H9 (cell line): Measurements from ENCODE around the gene CEP250. TPM values are rescaled to one million over a fixed set of nuclear protein-coding genes. Genes with fewer than 3 reads are reported as not detected.

Experiments
- DNase-seq: peaks from one replicate; pipeline ENCODE4 v3.0.0-alpha.2; 2017
- H2AFZ ChIP-seq: one replicate; pipeline ENCODE4 v1.6.1; 2013; ENCODE audit warnings: mild to moderate bottlenecking, low read length, control low read depth, moderate library complexity
- H2AK5ac ChIP-seq: 2 replicates; pipeline ENCODE4 v1.6.1; 2013; ENCODE audit warnings: low read length, control low read depth, mixed read lengths; ENCODE audit not compliant: insufficient read length
- H2BK120ac ChIP-seq: one replicate; pipeline ENCODE4 v1.6.1; 2013; ENCODE audit warnings: low read depth, mild to moderate bottlenecking, low read length, control low read depth, inconsistent platforms; ENCODE audit not compliant: poor library complexity, severe bottlenecking
- H2BK12ac ChIP-seq: 2 replicates; pipeline ENCODE4 v1.6.1; 2013; ENCODE audit warnings: low read length, control low read depth, mixed read lengths, low read depth; ENCODE audit not compliant: insufficient read length
- H2BK15ac ChIP-seq: 2 replicates; pipeline ENCODE4 v1.6.1; 2013; ENCODE audit warnings: low read depth, low read length, control low read depth
- H2BK20ac ChIP-seq: one replicate; pipeline ENCODE4 v1.6.1; 2013; ENCODE audit warnings: low read depth, mild to moderate bottlenecking, low read length, control low read depth, inconsistent platforms; ENCODE audit not compliant: poor library complexity, severe bottlenecking
- H2BK5ac ChIP-seq: 2 replicates; pipeline ENCODE4 v1.6.1; 2013; ENCODE audit warnings: low read length, control low read depth, mixed read lengths; ENCODE audit not compliant: insufficient read length
- H3K14ac ChIP-seq: 2 replicates; pipeline ENCODE4 v1.6.1; 2013; ENCODE audit warnings: low read length, control low read depth; ENCODE audit not compliant: insufficient read depth
- H3K18ac ChIP-seq: 2 replicates; pipeline ENCODE4 v1.6.1; 2013; ENCODE audit warnings: low read depth, mild to moderate bottlenecking, mixed read lengths, low read length, control low read depth; ENCODE audit not compliant: insufficient read length
- H3K23ac ChIP-seq: 2 replicates; pipeline ENCODE4 v1.6.1; 2013; ENCODE audit warnings: low read length, control low read depth, mixed read lengths, low read depth; ENCODE audit not compliant: insufficient read length
- H3K23me2 ChIP-seq: 2 replicates; pipeline ENCODE4 v1.6.1; 2013; ENCODE audit warnings: low read depth, mild to moderate bottlenecking, mixed read lengths, low read length, control low read depth; ENCODE audit not compliant: insufficient read length, poor library complexity, severe bottlenecking
- H3K27ac ChIP-seq: 2 replicates; pipeline ENCODE4 v1.5.1; 2013; ENCODE audit warnings: low read length, control low read depth, mixed read lengths, low read depth; ENCODE audit not compliant: insufficient read length
- H3K27me3 ChIP-seq: 2 replicates; pipeline ENCODE4 v1.6.1; 2013; ENCODE audit warnings: low read length, control low read depth, inconsistent platforms; ENCODE audit not compliant: insufficient read depth
- H3K4ac ChIP-seq: 2 replicates; pipeline ENCODE4 v1.6.1; 2013; ENCODE audit warnings: low read depth, mild to moderate bottlenecking, control low read depth, inconsistent platforms, low read length, moderate library complexity
- H3K4me1 ChIP-seq: 2 replicates; pipeline ENCODE4 v1.6.1; 2013; ENCODE audit warnings: low read length, control low read depth, inconsistent platforms; ENCODE audit not compliant: insufficient read depth
- H3K4me2 ChIP-seq: 2 replicates; pipeline ENCODE4 v1.6.1; 2013; ENCODE audit warnings: low read length, control low read depth, mixed read lengths; ENCODE audit not compliant: insufficient read length, insufficient read depth
- H3K56ac ChIP-seq: 2 replicates; pipeline ENCODE4 v1.6.1; 2013; ENCODE audit warnings: low read depth, mild to moderate bottlenecking, mixed read lengths, low read length, control low read depth; ENCODE audit not compliant: insufficient read length
- H3K79me1 ChIP-seq: 2 replicates; pipeline ENCODE4 v1.6.1; 2013; ENCODE audit warnings: low read depth, mild to moderate bottlenecking, moderate library complexity, low read length, control low read depth, inconsistent platforms; ENCODE audit not compliant: insufficient read depth, poor library complexity, severe bottlenecking
- H3K79me2 ChIP-seq: 2 replicates; pipeline ENCODE4 v1.6.1; 2013; ENCODE audit warnings: low read length, control low read depth, inconsistent platforms; ENCODE audit not compliant: insufficient read depth
- H3K9ac ChIP-seq: 2 replicates; pipeline ENCODE4 v1.6.1; 2013; ENCODE audit warnings: low read length, control low read depth, mixed read lengths; ENCODE audit not compliant: insufficient read length; ENCODE audit errors: extremely low read depth
- H3K9me3 ChIP-seq: one replicate; pipeline ENCODE4 v1.6.1; 2013; ENCODE audit warnings: low read depth, low read length, inconsistent platforms; ENCODE audit not compliant: control insufficient read depth
- H3T11ph ChIP-seq: one replicate; pipeline ENCODE4 v1.6.1; 2013; ENCODE audit warnings: mild to moderate bottlenecking, low read length, control low read depth, inconsistent platforms
- H4K20me1 ChIP-seq: one replicate; pipeline ENCODE4 v1.6.1; 2013; ENCODE audit not compliant: control insufficient read depth, insufficient read length, insufficient read depth
- H4K5ac ChIP-seq: 2 replicates; pipeline ENCODE4 v1.6.1; 2013; ENCODE audit warnings: low read depth, mild to moderate bottlenecking, mixed read lengths, low read length, control low read depth; ENCODE audit not compliant: insufficient read length
- H4K8ac ChIP-seq: replicated peaks from 2 replicates; pipeline ENCODE4 v1.6.1; 2013; ENCODE audit warnings: low read length, control low read depth, mixed read lengths, low read depth; ENCODE audit not compliant: insufficient read length
- H4K91ac ChIP-seq: 2 replicates; pipeline ENCODE4 v1.6.1; 2013; ENCODE audit warnings: low read depth, mild to moderate bottlenecking, moderate library complexity, mixed read lengths, low read length, control low read depth; ENCODE audit not compliant: insufficient read length
- H3K27ac Mint-ChIP-seq, 3 experiments: 2 replicates in 2 of 3; 3 replicates in 1 of 3; pipeline ENCODE4 v1.8.0; 2020 to 2021; ENCODE audit warnings: mixed read lengths in 3 of 3, mild to moderate bottlenecking in 1 of 3, moderate library complexity in 1 of 3
- H3K27me3 Mint-ChIP-seq: 2 replicates; pipeline ENCODE4 v1.8.0; 2021; ENCODE audit warnings: low read depth, mild to moderate bottlenecking, moderate library complexity, mixed read lengths
- H3K36me3 Mint-ChIP-seq, 3 experiments: 2 replicates in 2 of 3; 3 replicates in 1 of 3; pipeline ENCODE4 v1.8.0; 2020 to 2021; ENCODE audit warnings: low read depth in 3 of 3, mixed read lengths in 3 of 3; ENCODE audit not compliant: insufficient read depth in 1 of 3
- H3K4me1 Mint-ChIP-seq, 2 experiments: 2 replicates each; pipeline ENCODE4 v1.8.0; 2020; ENCODE audit warnings: mixed read lengths in 2 of 2
- H3K4me3 Mint-ChIP-seq, 2 experiments: 2 replicates in 1 of 2; 3 replicates in 1 of 2; pipeline ENCODE4 v1.8.0; 2020 to 2021; ENCODE audit warnings: mild to moderate bottlenecking in 2 of 2, mixed read lengths in 2 of 2, moderate library complexity in 1 of 2
- H3K9me3 Mint-ChIP-seq, 2 experiments: 2 replicates in 1 of 2; 3 replicates in 1 of 2; pipeline ENCODE4 v1.8.0; 2020; ENCODE audit warnings: mild to moderate bottlenecking in 2 of 2, mixed read lengths in 2 of 2, moderate library complexity in 1 of 2
- WGBS: extraction: QIAGEN DNeasy Blood & Tissue Kit; methylation state at CpG from one replicate; pipeline ENCODE4 v1.1.7; 2013; ENCODE audit warnings: missing lambda C conversion rate, low lambda C conversion rate, mixed read lengths; ENCODE audit not compliant: insufficient read length; ENCODE audit errors: extremely low coverage; 5-methylcytosine and 5-hydroxymethylcytosine counted together
- total RNA-seq: library from RNA; stranded (reverse); gene quantifications from 2 replicates; pipeline ENCODE4 v1.2.1, GENCODE V29; 2021
- TF ChIP-seq, protein P1 (sequence below): fragments of 200-600 bp; sonication (generic); conservative IDR thresholded peaks from 3 replicates; pipeline ENCODE4 v1.8.0; 2021; ENCODE audit warnings: antibody characterized with exemption, mild to moderate bottlenecking

CEP250 gene
- total RNA-seq, 1 experiment from 2014 or later, result 29.8 TPM

- Mint-ChIP-seq H3K4me1 (0 out of 4 replicates have a peak, but pooled peaks cover 3 to 4% of the 10 kb centered on the region in 2 experiments), H3K9me3 (peaks cover 7 to 12% of the 10 kb centered on the region in 2 experiments; a peak in 4 of 5 replicates), H3K36me3 (no peaks in the 10 kb centered on the region; a peak in 1 of 7 replicates), H3K27ac (no peak overlapping the region; a peak in 1 of 7 replicates), H3K4me3 (no peak overlapping the region), H3K27me3 (peaks cover 2% of the 10 kb centered on the region)
- Histone ChIP-seq H3K9ac (no peak overlapping the region), H3K27ac (no peak overlapping the region), H3K4me1 (no peaks in the 10 kb centered on the region), H3K23ac (no peak overlapping the region), H3K56ac (no peak overlapping the region), H3K27me3 (no peaks in the 10 kb centered on the region), H4K8ac (no peak overlapping the region), H2BK20ac (no peak overlapping the region), H3K9me3 (no peaks in the 10 kb centered on the region), H3K14ac (no peak overlapping the region), H3K23me2 (no peaks in the 10 kb centered on the region), H3K4ac (no peak overlapping the region), H4K91ac (no peak overlapping the region), H3K79me1 (no peaks in the 10 kb centered on the region), H2BK5ac (no peak overlapping the region), H3K79me2 (no peaks in the 10 kb centered on the region), H2BK12ac (no peak overlapping the region), H4K20me1 (no peaks in the 10 kb centered on the region), H2AFZ (no peak overlapping the region), H2BK120ac (no peak overlapping the region), H3K4me2 (no peak overlapping the region), H4K5ac (no peak overlapping the region), H3K18ac (no peak overlapping the region), H3T11ph (no peak overlapping the region), H2BK15ac (no peak overlapping the region), H2AK5ac (no peak overlapping the region)
- no CpG with 5 or more reads among the region's 12 CpGs for WGBS
- TF ChIP-seq, protein P1, sequence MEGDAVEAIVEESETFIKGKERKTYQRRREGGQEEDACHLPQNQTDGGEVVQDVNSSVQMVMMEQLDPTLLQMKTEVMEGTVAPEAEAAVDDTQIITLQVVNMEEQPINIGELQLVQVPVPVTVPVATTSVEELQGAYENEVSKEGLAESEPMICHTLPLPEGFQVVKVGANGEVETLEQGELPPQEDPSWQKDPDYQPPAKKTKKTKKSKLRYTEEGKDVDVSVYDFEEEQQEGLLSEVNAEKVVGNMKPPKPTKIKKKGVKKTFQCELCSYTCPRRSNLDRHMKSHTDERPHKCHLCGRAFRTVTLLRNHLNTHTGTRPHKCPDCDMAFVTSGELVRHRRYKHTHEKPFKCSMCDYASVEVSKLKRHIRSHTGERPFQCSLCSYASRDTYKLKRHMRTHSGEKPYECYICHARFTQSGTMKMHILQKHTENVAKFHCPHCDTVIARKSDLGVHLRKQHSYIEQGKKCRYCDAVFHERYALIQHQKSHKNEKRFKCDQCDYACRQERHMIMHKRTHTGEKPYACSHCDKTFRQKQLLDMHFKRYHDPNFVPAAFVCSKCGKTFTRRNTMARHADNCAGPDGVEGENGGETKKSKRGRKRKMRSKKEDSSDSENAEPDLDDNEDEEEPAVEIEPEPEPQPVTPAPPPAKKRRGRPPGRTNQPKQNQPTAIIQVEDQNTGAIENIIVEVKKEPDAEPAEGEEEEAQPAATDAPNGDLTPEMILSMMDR, result no peak
- no peak for DNase-seq
These were observed 71.8 kb downstream of the CEP250 start for GRCh38 chr20:35527122-35527769.
